IPS-18a (cell line): ENCODE results near the gene RGP1.

ENCODE experiments used
- H3K27ac ChIP-seq: one replicate; pipeline ENCODE4 v1.5.1; 2013; ENCODE audit warnings: low read length
- H3K27me3 ChIP-seq: one replicate; pipeline ENCODE4 v1.6.1; 2013; ENCODE audit warnings: mild to moderate bottlenecking, low read length; ENCODE audit not compliant: control insufficient read depth, insufficient read depth
- H3K36me3 ChIP-seq: one replicate; pipeline ENCODE4 v1.6.1; 2013; ENCODE audit warnings: low read depth, low read length; ENCODE audit not compliant: control insufficient read depth
- H3K4me1 ChIP-seq: one replicate; pipeline ENCODE4 v1.6.1; 2013; ENCODE audit warnings: low read depth, low read length; ENCODE audit not compliant: control insufficient read depth
- H3K4me3 ChIP-seq: one replicate; pipeline ENCODE4 v1.5.1; 2013; ENCODE audit warnings: low read length
- H3K9ac ChIP-seq: one replicate; pipeline ENCODE4 v1.6.1; 2013; ENCODE audit warnings: mild to moderate bottlenecking, low read length, moderate library complexity
- H3K9me3 ChIP-seq: one replicate; pipeline ENCODE4 v1.6.1; 2013; ENCODE audit warnings: low read depth, low read length; ENCODE audit not compliant: control insufficient read depth

RGP1 gene

GRCh38 chr9:35748242-35748857 is 737 bp upstream of the RGP1 start:
- H3K27ac ChIP-seq: no peak overlapping the region

GRCh38 chr9:35749515-35750255 is 598 bp downstream of the RGP1 start:
- Histone ChIP-seq H3K4me3 (peak overlapping the region; percentile 86), H3K27ac (no peak overlapping the region), H3K4me1 (peaks cover 4% of the 10 kb centered on the region), H3K27me3 (no peaks in the 10 kb centered on the region), H3K9ac (peak overlapping the region; percentile 35), H3K9me3 (no peaks in the 10 kb centered on the region), H3K36me3 (peaks cover 32% of the 10 kb centered on the region)

More at GRCh38 chr9:35748242-35748857, 737 bp upstream of the RGP1 start:
- H3K9ac ChIP-seq: peak overlapping the region; percentile 56
- H3K27me3 ChIP-seq: no peaks in the 10 kb centered on the region
- H3K9me3 ChIP-seq: no peaks in the 10 kb centered on the region
- H3K36me3 ChIP-seq: peaks cover 39% of the 10 kb centered on the region
- peaks cover 4% of the 10 kb centered on the region for H3K4me1 ChIP-seq
- H3K4me3 ChIP-seq: peak overlapping the region; percentile 86

GRCh38 chr9:35750256-35750531 is 1.1 kb downstream of the RGP1 start:
- Histone ChIP-seq H3K36me3 (peaks cover 31% of the 10 kb centered on the region), H3K9ac (no peak overlapping the region), H3K4me1 (peaks cover 4% of the 10 kb centered on the region), H3K27ac (no peak overlapping the region), H3K27me3 (no peaks in the 10 kb centered on the region), H3K4me3 (peak overlapping the region; percentile 86), H3K9me3 (no peaks in the 10 kb centered on the region)

GRCh38 chr9:35753466-35753865 is 4.4 kb downstream of the RGP1 start:
- peaks cover 10% of the 10 kb centered on the region for H3K4me1 ChIP-seq

GRCh38 chr9:35754264-35754663 is 5.2 kb downstream of the RGP1 start, which contains the start of gene MSMP:
Gene MSMP, minus strand, starts transcription at chr9:35754276. Its CDS starts 147 bp downstream, at chr9:35754129.
- H3K9ac ChIP-seq: no peak within 1 kb of the TSS
- no peak within 1 kb of the TSS for H3K4me3 ChIP-seq
- no peaks in the 10 kb centered on the region for H3K27me3 ChIP-seq
- peaks cover 10% of the 10 kb centered on the region for H3K4me1 ChIP-seq
- H3K9me3 ChIP-seq: no peaks in the 10 kb centered on the region
- no peak within 1 kb of the TSS for H3K27ac ChIP-seq
- H3K36me3 ChIP-seq: peaks cover 31% of the 10 kb centered on the region

More at GRCh38 chr9:35753466-35753865, 4.4 kb downstream of the RGP1 start:
- Histone ChIP-seq H3K36me3 (peaks cover 31% of the 10 kb centered on the region), H3K27ac (no peak overlapping the region), H3K9ac (no peak overlapping the region), H3K27me3 (no peaks in the 10 kb centered on the region), H3K4me3 (no peak overlapping the region), H3K9me3 (no peaks in the 10 kb centered on the region)

GRCh38 chr9:35755071-35755470 is 6.0 kb downstream of the RGP1 start:
- Histone ChIP-seq H3K27me3 (no peaks in the 10 kb centered on the region), H3K27ac (no peak overlapping the region), H3K36me3 (peaks cover 31% of the 10 kb centered on the region), H3K9ac (no peak overlapping the region), H3K4me1 (peaks cover 6% of the 10 kb centered on the region), H3K4me3 (no peak overlapping the region), H3K9me3 (no peaks in the 10 kb centered on the region)

- peak overlapping the region; percentile 76 for H3K4me3 ChIP-seq
- H3K4me1 ChIP-seq: peaks cover 6% of the 10 kb centered on the region
- no peaks in the 10 kb centered on the region for H3K9me3 ChIP-seq
- no peaks in the 10 kb centered on the region for H3K27me3 ChIP-seq
- H3K36me3 ChIP-seq: peaks cover 21% of the 10 kb centered on the region
- H3K9ac ChIP-seq: peak overlapping the region; percentile 77
- H3K27ac ChIP-seq: no peak overlapping the region
Measured at GRCh38 chr9:35756275-35757225, 7.5 kb downstream of the RGP1 start.

GRCh38 chr9:35757226-35757891 is 8.3 kb downstream of the RGP1 start:
- Histone ChIP-seq H3K27ac (peak overlapping the region; percentile 44), H3K4me3 (peak overlapping the region; percentile 76), H3K4me1 (peaks cover 6% of the 10 kb centered on the region), H3K36me3 (peaks cover 15% of the 10 kb centered on the region), H3K9me3 (no peaks in the 10 kb centered on the region), H3K9ac (peak overlapping the region; percentile 77), H3K27me3 (no peaks in the 10 kb centered on the region)

- H3K4me1 ChIP-seq: peaks cover 6% of the 10 kb centered on the region
- no peaks in the 10 kb centered on the region for H3K27me3 ChIP-seq
- peaks cover 10% of the 10 kb centered on the region for H3K36me3 ChIP-seq
- no peak overlapping the region for H3K27ac ChIP-seq
- H3K9me3 ChIP-seq: no peaks in the 10 kb centered on the region
- H3K4me3 ChIP-seq: peak overlapping the region; percentile 76
- H3K9ac ChIP-seq: peak overlapping the region; percentile 77
Measured at GRCh38 chr9:35757892-35758275, 8.8 kb downstream of the RGP1 start.

- H3K36me3 ChIP-seq: peaks cover 4% of the 10 kb centered on the region
- H3K4me1 ChIP-seq: peaks cover 6% of the 10 kb centered on the region
- H3K9me3 ChIP-seq: no peaks in the 10 kb centered on the region
- no peak overlapping the region for H3K27ac ChIP-seq
- H3K27me3 ChIP-seq: no peaks in the 10 kb centered on the region
- H3K4me3 ChIP-seq: peak overlapping the region; percentile 76
- no peak overlapping the region for H3K9ac ChIP-seq
Measured at GRCh38 chr9:35758475-35759050, 9.5 kb downstream of the RGP1 start.

GRCh38 chr9:35759795-35760194 is 10.7 kb downstream of the RGP1 start:
- no peaks in the 10 kb centered on the region for H3K27me3 ChIP-seq
- no peak overlapping the region for H3K9ac ChIP-seq
- H3K4me1 ChIP-seq: peaks cover 6% of the 10 kb centered on the region
- no peak overlapping the region for H3K27ac ChIP-seq
- no peaks in the 10 kb centered on the region for H3K9me3 ChIP-seq
- H3K4me3 ChIP-seq: no peak overlapping the region
- H3K36me3 ChIP-seq: no peaks in the 10 kb centered on the region
